B cell (primary cell): Measurements from ENCODE around the gene CACNB2.

Experiments used
- CTCF ChIP-seq: fragments of 200-600 bp; IDR thresholded peaks from one replicate; pipeline ENCODE4 v1.8.0; 2022; ENCODE audit warnings: antibody characterized with exemption, mild to moderate bottlenecking
- EZH2 ChIP-seq: IDR thresholded peaks from 2 replicates; pipeline ENCODE4 v1.6.1; 2012; ENCODE audit warnings: borderline replicate concordance, low read depth, mild to moderate bottlenecking, moderate library complexity, low read length; ENCODE audit not compliant: insufficient read depth, poor library complexity, severe bottlenecking

GRCh38 chr10:18533896-18534295 lies 393.7 kb downstream of the CACNB2 start:
- no peak for TF ChIP-seq CTCF
- TF ChIP-seq EZH2: no peak
